ENCODE measurements around the gene OR1F1.

DNA sequence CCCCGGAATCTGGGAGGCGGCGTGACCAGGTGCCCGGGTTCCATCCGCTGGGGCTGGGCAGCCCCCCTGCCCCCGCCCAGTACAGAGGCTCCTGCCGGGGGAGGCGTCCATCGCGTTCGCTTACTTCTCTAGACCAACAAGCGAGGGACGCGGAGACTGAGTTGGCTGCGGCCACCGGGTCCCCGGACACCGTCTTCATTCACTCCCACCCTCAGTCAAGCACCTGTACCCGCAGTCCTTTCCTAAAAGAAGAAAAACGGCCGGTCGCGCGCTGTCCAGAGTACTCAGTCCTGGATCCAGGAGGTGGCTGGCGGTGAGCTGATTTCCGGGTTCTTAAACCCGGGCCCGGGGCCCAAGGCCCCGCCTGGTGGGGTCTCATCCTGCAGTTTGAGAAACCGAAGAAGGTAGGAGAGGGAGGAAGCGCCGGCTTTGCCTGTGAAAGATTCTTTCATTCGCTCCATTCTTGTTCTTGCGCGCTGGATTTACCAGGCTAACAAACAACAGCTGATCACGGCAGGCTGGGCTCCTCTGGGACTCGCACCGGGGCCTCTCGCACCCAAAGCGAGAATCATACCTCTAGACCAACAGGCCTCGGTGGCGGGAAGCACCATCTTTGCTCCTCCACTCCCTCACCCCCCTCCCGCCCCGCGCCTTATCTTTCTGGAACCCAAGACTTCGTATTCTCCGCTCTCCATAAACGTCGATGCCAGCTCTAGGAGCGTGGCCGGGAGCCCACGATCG is 17.4 kb upstream of the OR1F1 start:
- TF ChIP-seq, protein P1, sequence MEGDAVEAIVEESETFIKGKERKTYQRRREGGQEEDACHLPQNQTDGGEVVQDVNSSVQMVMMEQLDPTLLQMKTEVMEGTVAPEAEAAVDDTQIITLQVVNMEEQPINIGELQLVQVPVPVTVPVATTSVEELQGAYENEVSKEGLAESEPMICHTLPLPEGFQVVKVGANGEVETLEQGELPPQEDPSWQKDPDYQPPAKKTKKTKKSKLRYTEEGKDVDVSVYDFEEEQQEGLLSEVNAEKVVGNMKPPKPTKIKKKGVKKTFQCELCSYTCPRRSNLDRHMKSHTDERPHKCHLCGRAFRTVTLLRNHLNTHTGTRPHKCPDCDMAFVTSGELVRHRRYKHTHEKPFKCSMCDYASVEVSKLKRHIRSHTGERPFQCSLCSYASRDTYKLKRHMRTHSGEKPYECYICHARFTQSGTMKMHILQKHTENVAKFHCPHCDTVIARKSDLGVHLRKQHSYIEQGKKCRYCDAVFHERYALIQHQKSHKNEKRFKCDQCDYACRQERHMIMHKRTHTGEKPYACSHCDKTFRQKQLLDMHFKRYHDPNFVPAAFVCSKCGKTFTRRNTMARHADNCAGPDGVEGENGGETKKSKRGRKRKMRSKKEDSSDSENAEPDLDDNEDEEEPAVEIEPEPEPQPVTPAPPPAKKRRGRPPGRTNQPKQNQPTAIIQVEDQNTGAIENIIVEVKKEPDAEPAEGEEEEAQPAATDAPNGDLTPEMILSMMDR (IDR thresholded peaks at IDR 0.05), result no peak
- TF ChIP-seq POLR2AphosphoS5 (IDR thresholded peaks at IDR 0.05), result no peak
